PC-9 (cell line): Measurements from ENCODE around the gene ZNF146. TPM values are rescaled to one million over a fixed set of nuclear protein-coding genes. Genes with fewer than 3 reads are reported as not detected.

Source experiments
- BruUV-seq: library from RNA; stranded (reverse); fragments of 400-500 nt; replicated peaks from 2 replicates; lab custom pipeline; 2021; lab: Mats Ljungman, UMichigan
- CTCF ChIA-PET: fragments of 300-600 bp; sonication (Branson Sonifier 250); formaldehyde crosslinking; loops from one replicate; lab custom pipeline; 2022; ENCODE audit warnings: antibody characterized with exemption; lab: Charles Lee
- POLR2A ChIA-PET: fragments of 300-600 bp; sonication (Branson Sonifier 250); formaldehyde crosslinking; loops from one replicate; lab custom pipeline; 2022; ENCODE audit warnings: antibody characterized with exemption; ENCODE audit not compliant: unreplicated experiment; lab: Charles Lee
- DNase-seq, 2 experiments: peaks; one replicate each; pipeline versions ENCODE4 v3.0.0 to v3.0.0-alpha.2; 2015 to 2022; ENCODE audit warnings: mixed read lengths in 1 of 2
- H2AFZ ChIP-seq: fragments of 200-600 bp; sonication (generic); 2 replicates; pipeline ENCODE4 v1.8.1; 2017; ENCODE audit warnings: antibody characterized with exemption
- H3F3A ChIP-seq: fragments of 200-600 bp; sonication (generic); 2 replicates; pipeline ENCODE4 v1.8.1; 2017; ENCODE audit warnings: antibody characterized with exemption, mild to moderate bottlenecking, low read depth; ENCODE audit not compliant: insufficient read depth
- H3K27ac ChIP-seq: fragments of 200-600 bp; sonication (generic); 2 replicates; pipeline ENCODE4 v1.6.1; 2016; ENCODE audit warnings: mixed run types
- H3K27me3 ChIP-seq: fragments of 200-600 bp; sonication (generic); 2 replicates; pipeline ENCODE4 v1.6.1; 2016; ENCODE audit warnings: low read depth, mixed run types; ENCODE audit not compliant: insufficient read depth
- H3K36me3 ChIP-seq: fragments of 200-600 bp; sonication (generic); 2 replicates; pipeline ENCODE4 v1.6.1; 2016; ENCODE audit warnings: low read depth, mixed run types
- H3K4me1 ChIP-seq: fragments of 200-600 bp; sonication (generic); replicated peaks from 2 replicates; pipeline ENCODE4 v1.6.1; 2016; ENCODE audit warnings: mixed run types; ENCODE audit not compliant: insufficient read depth
- H3K4me2 ChIP-seq: fragments of 200-600 bp; sonication (generic); 2 replicates; pipeline ENCODE4 v1.6.1; 2017; ENCODE audit warnings: mixed run types
- H3K4me3 ChIP-seq: fragments of 200-600 bp; sonication (generic); 2 replicates; pipeline ENCODE4 v1.6.1; 2016; ENCODE audit warnings: mixed run types
- H3K79me2 ChIP-seq: fragments of 200-600 bp; sonication (generic); 2 replicates; pipeline ENCODE4 v1.6.1; 2017; ENCODE audit warnings: low read depth, mixed run types
- H3K9me2 ChIP-seq: fragments of 200-600 bp; sonication (generic); 2 replicates; pipeline ENCODE4 v1.8.1; 2017; ENCODE audit warnings: mild to moderate bottlenecking; ENCODE audit not compliant: insufficient read depth
- H3K9me3 ChIP-seq: fragments of 200-600 bp; sonication (generic); 2 replicates; pipeline ENCODE4 v1.8.1; 2016; ENCODE audit warnings: low read depth; ENCODE audit not compliant: insufficient read depth
- H4K20me1 ChIP-seq: fragments of 200-600 bp; sonication (generic); 2 replicates; pipeline ENCODE4 v1.8.1; 2017; ENCODE audit not compliant: insufficient read depth
- EZH2 ChIP-seq: fragments of 200-600 bp; sonication (generic); IDR thresholded peaks from 2 replicates; pipeline ENCODE4 v1.8.0; 2017; ENCODE audit warnings: antibody characterized with exemption, low read depth
- intact Hi-C: fragments of 100-400 bp; cut with micrococcal nuclease; formaldehyde crosslinking; loops from one replicate; pipeline ENCODE4 v1.10.0; 2022; ENCODE audit not compliant: unreplicated experiment
- total RNA-seq: library from RNA; stranded (reverse); gene quantifications from 2 replicates; pipeline ENCODE4 v1.2.3, GENCODE V29; 2021
- TF ChIP-seq, protein P1 (sequence below): fragments of 200-600 bp; sonication (generic); conservative IDR thresholded peaks from 2 replicates; pipeline ENCODE4 v1.6.1; 2017; ENCODE audit warnings: mixed run types, antibody characterized with exemption, mild to moderate bottlenecking, moderate library complexity

The ZNF146 gene
- total RNA-seq, 1 experiment from 2014 or later = 53.1 TPM

DNA sequence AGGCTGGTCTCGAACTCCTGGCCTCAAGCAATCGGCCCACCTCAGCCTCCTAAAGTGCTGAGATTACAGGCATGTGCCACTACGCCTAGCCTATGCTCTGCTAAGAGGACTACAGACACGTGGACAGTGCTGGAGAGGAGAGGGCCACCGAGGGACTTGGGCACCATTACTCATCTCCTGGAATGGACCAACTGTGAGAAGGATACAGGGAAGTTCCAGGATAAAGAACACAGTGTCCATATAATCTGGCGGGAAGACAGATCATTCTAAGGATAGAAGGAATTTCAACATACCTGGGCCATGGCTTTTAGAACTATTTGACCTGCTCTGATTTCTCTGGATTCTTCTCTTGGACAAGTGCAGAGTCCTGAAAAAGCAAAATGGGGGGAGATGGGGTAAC is 13.2 kb upstream of the ZNF146 start:
- Histone ChIP-seq H3K27me3 (no peaks in the 10 kb centered on the region), H3K9me2 (no peaks in the 10 kb centered on the region), H3F3A (no peaks in the 10 kb centered on the region), H3K36me3 (no peaks in the 10 kb centered on the region), H3K4me1 (no peaks in the 10 kb centered on the region), H3K4me3 (no peak overlapping the region), H2AFZ (no peak overlapping the region), H3K4me2 (no peak overlapping the region), H3K9me3 (no peaks in the 10 kb centered on the region), H3K79me2 (no peaks in the 10 kb centered on the region), H3K27ac (no peak overlapping the region), H4K20me1 (no peaks in the 10 kb centered on the region)
- intact Hi-C loops = no loop called here
- no peak for DNase-seq
- CTCF ChIA-PET = no interaction called here
- no peak for TF ChIP-seq EZH2
- TF ChIP-seq, protein P1, sequence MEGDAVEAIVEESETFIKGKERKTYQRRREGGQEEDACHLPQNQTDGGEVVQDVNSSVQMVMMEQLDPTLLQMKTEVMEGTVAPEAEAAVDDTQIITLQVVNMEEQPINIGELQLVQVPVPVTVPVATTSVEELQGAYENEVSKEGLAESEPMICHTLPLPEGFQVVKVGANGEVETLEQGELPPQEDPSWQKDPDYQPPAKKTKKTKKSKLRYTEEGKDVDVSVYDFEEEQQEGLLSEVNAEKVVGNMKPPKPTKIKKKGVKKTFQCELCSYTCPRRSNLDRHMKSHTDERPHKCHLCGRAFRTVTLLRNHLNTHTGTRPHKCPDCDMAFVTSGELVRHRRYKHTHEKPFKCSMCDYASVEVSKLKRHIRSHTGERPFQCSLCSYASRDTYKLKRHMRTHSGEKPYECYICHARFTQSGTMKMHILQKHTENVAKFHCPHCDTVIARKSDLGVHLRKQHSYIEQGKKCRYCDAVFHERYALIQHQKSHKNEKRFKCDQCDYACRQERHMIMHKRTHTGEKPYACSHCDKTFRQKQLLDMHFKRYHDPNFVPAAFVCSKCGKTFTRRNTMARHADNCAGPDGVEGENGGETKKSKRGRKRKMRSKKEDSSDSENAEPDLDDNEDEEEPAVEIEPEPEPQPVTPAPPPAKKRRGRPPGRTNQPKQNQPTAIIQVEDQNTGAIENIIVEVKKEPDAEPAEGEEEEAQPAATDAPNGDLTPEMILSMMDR = no peak
- BruUV-seq = no TSS peak
- POLR2A ChIA-PET = no interaction called here

DNA sequence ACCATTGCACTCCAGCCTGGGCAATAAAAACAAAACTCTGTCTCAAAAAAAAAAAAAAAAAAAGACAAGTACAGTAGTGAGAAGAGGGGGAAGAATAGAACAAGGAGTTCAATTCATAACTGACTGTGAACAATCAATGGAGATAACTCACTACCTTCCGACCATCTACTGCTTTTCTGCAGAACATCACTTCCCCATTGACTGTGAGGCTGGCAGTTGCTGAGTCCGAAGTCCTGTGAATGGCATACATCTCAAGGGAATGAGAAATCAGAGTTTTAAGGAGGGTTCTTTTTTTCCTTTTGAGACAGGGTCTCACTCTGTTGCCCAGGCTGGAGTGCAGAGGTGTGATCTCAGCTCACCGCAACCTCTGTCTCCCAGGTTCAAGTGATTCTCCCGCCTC is 11.6 kb upstream of the ZNF146 start:
- CTCF ChIA-PET = no interaction called here

DNA sequence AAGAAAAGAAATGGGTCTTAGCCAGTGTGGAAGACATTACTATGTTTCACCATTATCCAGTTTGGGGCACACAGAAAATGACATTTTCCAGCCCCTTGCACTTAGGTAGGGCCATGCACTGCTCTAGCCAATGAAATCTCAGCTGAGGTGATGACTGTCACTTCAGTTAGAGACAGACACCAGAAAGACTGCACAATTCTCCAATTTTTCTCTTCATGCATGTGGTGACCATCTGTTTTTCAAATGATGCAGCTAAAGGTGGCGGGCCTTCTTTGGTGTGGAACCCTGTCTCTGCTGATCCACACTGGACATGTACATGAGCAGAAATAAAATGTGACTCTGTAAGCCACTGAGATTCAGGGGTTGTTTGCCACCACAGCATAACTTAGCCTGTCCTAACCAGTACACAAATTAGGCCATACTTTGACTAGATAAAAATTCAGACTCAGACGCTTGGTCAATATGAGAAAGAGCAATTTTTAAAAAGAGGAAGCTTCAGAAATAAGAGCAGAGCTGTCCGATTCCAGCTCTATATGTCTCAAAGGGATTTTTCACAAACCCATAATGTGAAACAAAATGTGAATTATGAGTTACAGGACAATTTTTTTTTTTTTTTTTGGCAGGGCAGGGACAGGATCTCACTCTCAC is 7.2 kb upstream of the ZNF146 start:
- intact Hi-C loops = no loop called here
- H2AFZ ChIP-seq = no peak overlapping the region
- H3K9me2 ChIP-seq = no peaks in the 10 kb centered on the region
- H3K27me3 ChIP-seq = no peaks in the 10 kb centered on the region
- no peak overlapping the region for H3K4me3 ChIP-seq
- ChIA-PET CTCF (no interaction called here), POLR2A (no interaction called here)
- H3K27ac ChIP-seq = no peak overlapping the region
- H3K4me1 ChIP-seq = no peaks in the 10 kb centered on the region
- H4K20me1 ChIP-seq = no peaks in the 10 kb centered on the region
- DNase-seq = no peak
- no peak for TF ChIP-seq EZH2
- TF ChIP-seq, protein P1 = no peak
- H3K4me2 ChIP-seq = no peak overlapping the region
- H3K79me2 ChIP-seq = peaks cover 2% of the 10 kb centered on the region; the same call in 1 of the 2 replicates
- H3F3A ChIP-seq = no peaks in the 10 kb centered on the region
- BruUV-seq = no TSS peak
- H3K36me3 ChIP-seq = no peaks in the 10 kb centered on the region
- no peaks in the 10 kb centered on the region for H3K9me3 ChIP-seq

More for the DNA sequence above, 11.6 kb upstream of the ZNF146 start:
- no peaks in the 10 kb centered on the region for H4K20me1 ChIP-seq
- no peak overlapping the region for H3K27ac ChIP-seq
- H2AFZ ChIP-seq = no peak overlapping the region
- no peak for DNase-seq
- H3K79me2 ChIP-seq = no peaks in the 10 kb centered on the region
- no peaks in the 10 kb centered on the region for H3K27me3 ChIP-seq
- no peak overlapping the region for H3K4me3 ChIP-seq
- no peak for TF ChIP-seq EZH2
- TF ChIP-seq, protein P1 = no peak
- no peak overlapping the region for H3K4me2 ChIP-seq
- H3K4me1 ChIP-seq = no peaks in the 10 kb centered on the region
- no TSS peak for BruUV-seq
- H3K9me2 ChIP-seq = no peaks in the 10 kb centered on the region
- no peaks in the 10 kb centered on the region for H3K36me3 ChIP-seq
- no peaks in the 10 kb centered on the region for H3K9me3 ChIP-seq
- POLR2A ChIA-PET = no interaction called here
- no peaks in the 10 kb centered on the region for H3F3A ChIP-seq
- intact Hi-C loops = no loop called here
